GM20431 (cell line): ENCODE results near the gene SHTN1.

Experiments
- in situ Hi-C: fragments of 300-500 bp; cut with MseI, MboI; formaldehyde crosslinking; loops from one replicate; pipeline ENCODE4 v1.15.0; 2020; ENCODE audit warnings: low sequenced_read_pairs; ENCODE audit not compliant: unreplicated experiment

Gene SHTN1

GRCh38 chr10:116919706-116920105 lies 85.3 kb downstream of the SHTN1 start:
- in situ Hi-C loops, result no loop called here

GRCh38 chr10:116919164-116919563 lies 85.8 kb downstream of the SHTN1 start:
- in situ Hi-C loops, result no loop called here

- in situ Hi-C loops, result no loop called here
Measured at GRCh38 chr10:116918583-116918982, 86.4 kb downstream of the SHTN1 start.

- in situ Hi-C loops, result no loop called here
Measured at GRCh38 chr10:116917481-116917880, 87.5 kb downstream of the SHTN1 start.

DNA sequence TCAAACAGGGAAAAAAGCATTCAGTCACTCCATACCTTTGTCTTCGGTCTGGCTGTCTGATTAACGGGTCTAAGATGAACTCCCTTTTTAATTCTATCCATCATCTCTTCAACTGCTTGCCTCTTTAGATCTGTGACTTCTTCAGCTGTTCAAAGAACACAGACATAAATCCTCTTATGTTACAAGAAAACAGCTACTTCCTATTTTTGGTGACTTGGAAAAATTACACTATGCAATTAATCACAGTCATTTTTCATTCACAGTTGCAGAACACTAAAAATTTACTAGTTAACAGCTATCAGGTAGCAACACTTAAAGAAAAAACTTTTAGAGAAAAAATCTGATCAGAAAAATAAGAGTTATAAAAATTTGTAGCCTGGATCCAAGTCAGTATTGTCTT lies 89.6 kb downstream of the SHTN1 start:
- in situ Hi-C loops, result no loop called here

DNA sequence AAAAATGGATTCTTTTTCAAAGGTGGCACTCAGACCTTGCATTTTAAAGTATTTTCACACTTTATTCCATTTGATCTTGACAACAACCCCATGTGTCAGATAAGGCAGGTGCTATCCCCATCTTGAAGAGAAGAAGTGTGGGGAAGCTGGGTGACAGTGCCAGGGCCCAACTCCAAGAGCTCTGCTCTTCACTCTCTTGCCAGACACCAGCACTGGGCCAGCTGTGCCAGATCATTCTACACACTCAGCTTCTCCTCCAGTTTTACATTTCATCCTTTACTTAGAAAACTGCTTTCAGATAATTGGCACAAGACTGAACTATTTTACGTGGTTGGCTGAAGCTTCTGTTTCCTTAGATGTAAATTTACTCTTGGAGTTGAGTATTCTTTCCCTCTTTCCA lies 91.3 kb downstream of the SHTN1 start:
- in situ Hi-C loops, result no loop called here

GRCh38 chr10:116912162-116912561 lies 92.8 kb downstream of the SHTN1 start:
- in situ Hi-C loops, result no loop called here

- in situ Hi-C loops, result no loop called here
Measured at GRCh38 chr10:116910910-116911309, 94.1 kb downstream of the SHTN1 start.

- in situ Hi-C loops, result no loop called here
Measured at GRCh38 chr10:116909307-116909706, 95.7 kb downstream of the SHTN1 start.

DNA sequence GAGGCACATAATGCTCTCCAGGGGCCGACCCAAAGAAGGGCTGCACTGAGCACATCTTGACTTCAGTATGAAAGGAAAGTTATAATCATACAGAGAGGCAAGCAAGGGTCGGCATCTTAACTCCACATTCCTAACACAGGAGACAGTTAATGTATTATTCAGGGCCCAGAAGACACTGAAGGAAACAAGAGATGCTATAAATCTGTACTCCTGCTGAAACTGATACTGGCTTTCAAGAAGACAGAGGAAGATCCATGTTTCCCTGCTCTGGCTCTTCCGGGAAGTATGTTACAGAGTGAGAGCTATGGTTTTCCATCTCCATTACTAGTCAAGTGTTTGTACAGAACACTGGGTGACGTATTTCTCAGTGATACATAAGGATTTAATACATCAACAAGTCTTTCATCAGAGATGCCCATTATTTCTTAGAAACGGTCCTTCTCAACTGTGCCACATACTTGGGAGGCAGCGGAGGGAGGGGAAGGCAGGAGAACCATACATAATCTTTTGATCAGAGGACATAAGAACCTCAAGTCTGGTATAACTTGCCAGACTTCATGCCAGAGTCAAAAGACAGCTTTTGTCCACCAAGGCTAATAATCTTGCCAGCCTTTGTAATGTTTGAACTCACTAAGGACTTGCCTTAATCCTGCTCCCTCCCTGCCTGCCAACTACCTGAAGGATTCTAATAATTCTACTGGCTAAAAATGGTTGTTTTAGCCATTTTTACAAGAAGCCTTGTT lies 97.6 kb downstream of the SHTN1 start:
- in situ Hi-C loops, result no loop called here

- in situ Hi-C loops, result no loop called here
Measured at GRCh38 chr10:116905845-116906210, 99.2 kb downstream of the SHTN1 start.

GRCh38 chr10:116899626-116900025 lies 105.4 kb downstream of the SHTN1 start:
- in situ Hi-C loops, result no loop called here

- in situ Hi-C loops, result no loop called here
Measured at GRCh38 chr10:116893686-116894037, 111.3 kb downstream of the SHTN1 start.

- in situ Hi-C loops, result no loop called here
Measured at GRCh38 chr10:116892907-116893685, 111.9 kb downstream of the SHTN1 start.

- in situ Hi-C loops, result no loop called here
Measured at GRCh38 chr10:116891208-116891607, 113.8 kb downstream of the SHTN1 start.

DNA sequence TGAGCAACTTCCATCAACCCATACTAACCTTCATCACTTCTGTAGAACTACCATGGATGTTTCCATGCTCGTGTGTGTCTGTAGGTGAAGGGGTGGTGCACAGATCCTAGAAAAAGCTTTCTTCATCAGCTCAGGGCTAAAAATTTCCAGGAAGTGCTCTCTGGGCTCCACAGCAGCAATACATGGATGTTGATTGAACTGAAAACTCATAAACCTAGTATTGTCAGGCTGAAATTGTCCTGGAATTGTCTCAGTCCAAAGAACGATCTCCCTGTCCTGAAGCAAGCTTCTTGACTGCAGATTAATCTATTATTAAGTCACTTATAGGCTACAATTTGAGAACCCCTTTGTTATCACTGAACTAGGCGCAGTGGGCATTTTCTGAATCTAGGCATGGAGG lies 115.9 kb downstream of the SHTN1 start:
- in situ Hi-C loops, result no loop called here

DNA sequence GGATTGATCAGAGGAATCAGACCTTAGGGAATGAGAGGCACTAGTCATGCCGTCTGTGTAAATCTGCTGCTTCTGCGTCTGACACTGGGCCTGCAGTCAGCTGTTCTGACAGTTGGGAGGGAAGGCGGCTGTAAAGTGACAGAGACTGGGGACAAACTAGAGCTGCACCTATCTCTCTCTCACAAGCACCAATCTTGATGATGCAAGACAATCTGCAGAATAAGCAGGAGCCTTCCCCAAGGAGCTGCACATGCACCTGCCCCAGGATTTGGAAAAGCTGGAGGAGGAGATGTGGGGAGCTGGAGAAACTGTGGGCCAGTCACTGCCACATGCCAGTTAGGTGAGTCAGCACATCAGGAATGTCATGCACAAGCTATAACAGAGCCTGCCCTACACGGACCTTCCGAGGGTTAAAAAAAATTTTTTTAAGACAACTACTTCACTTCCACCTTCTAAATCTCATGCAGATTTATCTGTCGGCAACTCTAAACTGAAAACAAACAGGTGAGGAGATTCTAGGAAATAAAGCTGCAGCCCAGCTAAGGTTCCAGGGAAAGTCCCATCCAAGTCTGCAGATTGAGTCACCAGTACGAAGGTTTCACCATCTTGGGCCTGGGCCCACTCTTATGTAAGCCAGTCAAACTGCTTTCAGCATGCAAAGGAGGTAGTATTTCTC lies 116.5 kb downstream of the SHTN1 start:
- in situ Hi-C loops, result no loop called here

DNA sequence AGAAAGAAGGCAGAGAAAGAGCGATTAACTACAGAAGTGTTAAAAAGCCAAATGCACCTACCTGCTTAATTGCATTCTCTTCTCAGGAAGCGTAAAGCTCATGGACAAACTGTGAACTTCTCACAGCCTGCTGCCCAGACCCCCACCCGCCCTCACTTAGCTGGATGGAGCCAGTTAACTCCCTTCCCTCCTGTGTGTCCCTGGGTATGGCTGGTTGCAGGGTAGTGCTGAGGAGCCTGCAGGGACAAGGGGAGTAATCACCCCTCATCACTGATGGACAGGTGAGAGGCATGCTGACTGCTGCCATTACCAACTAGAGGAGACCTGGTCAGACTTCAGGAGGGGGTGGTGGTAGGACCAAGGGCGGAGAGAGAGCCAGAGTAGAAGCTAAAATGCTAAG lies 118.2 kb downstream of the SHTN1 start:
- in situ Hi-C loops, result no loop called here

GRCh38 chr10:116882639-116883038 lies 122.3 kb downstream of the SHTN1 start:
- in situ Hi-C loops, result no loop called here

DNA sequence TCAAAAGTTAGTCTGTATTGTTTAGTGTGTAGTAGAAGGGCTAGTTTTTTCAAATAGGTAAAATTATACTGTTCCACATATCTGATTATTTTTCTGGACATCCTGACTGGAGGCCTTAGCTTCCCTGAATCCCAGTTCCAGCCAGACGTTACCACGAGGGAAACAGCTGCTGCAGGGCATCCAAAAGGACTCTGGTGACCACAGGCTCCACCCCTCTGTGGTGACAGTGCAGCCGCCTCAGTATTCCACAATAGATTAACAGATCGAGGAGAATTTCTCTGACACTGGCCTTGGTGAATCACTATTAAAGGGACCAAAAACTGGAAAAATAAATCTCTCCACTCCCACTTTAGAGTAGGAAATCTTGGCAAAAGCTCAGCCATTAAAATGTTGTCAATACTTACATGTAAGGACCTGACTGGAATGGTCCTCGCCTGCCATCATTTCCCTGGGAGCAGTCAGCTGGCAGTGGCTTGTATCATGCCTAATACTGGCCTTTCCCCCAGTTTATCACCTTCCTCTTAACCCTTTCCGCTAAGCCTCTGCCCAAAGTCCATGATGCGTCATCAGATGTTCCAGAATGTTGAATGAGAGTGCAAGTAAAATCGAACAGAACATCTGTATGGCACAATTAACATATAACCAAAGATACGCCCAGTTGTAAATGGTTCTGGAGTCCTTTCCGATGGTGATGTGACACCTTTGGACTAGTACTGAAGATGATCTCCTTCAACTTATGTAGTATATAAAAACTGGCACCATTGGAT lies 124.1 kb downstream of the SHTN1 start:
- in situ Hi-C loops, result no loop called here
